GM21390 (cell line): ENCODE measurements around the gene SLC30A2.

ENCODE experiments used
- ATAC-seq: cut with Tn5 transposase; IDR thresholded peaks from one replicate; pipeline ENCODE4 v1.9.1; 2021; ENCODE audit not compliant: unreplicated experiment

The SLC30A2 gene

GRCh38 chr1:25999041-25999800 lies 46.7 kb downstream of the SLC30A2 start:
- ATAC-seq: no peak

GRCh38 chr1:25997828-25998761 lies 47.8 kb downstream of the SLC30A2 start, which contains the start of gene PAFAH2:
PAFAH2 (minus strand) TSS chr1:25998063; CDS start chr1:25990816, 7,247 bp downstream.
- peak; percentile 97 for ATAC-seq

- ATAC-seq: no peak
Observed at GRCh38 chr1:25996966-25997827, 48.7 kb downstream of the SLC30A2 start.

GRCh38 chr1:25994402-25995150 lies 51.3 kb downstream of the SLC30A2 start:
- ATAC-seq: no peak

GRCh38 chr1:25993197-25993951 lies 52.5 kb downstream of the SLC30A2 start:
- no peak for ATAC-seq

- ATAC-seq: no peak
Observed at GRCh38 chr1:25992689-25993171, 53.2 kb downstream of the SLC30A2 start.

GRCh38 chr1:25991937-25992688 lies 53.8 kb downstream of the SLC30A2 start:
- no peak for ATAC-seq

- no peak for ATAC-seq
Observed at GRCh38 chr1:25990702-25991395, 55.1 kb downstream of the SLC30A2 start.

GRCh38 chr1:25990251-25990650 lies 55.7 kb downstream of the SLC30A2 start:
- no peak for ATAC-seq

- no peak for ATAC-seq
Observed at GRCh38 chr1:25989440-25990234, 56.3 kb downstream of the SLC30A2 start.

- no peak for ATAC-seq
Observed at GRCh38 chr1:25987951-25988350, 58.0 kb downstream of the SLC30A2 start.
